ENCODE results near the gene RAB8A. TPM values are rescaled to one million over a fixed set of nuclear protein-coding genes. Genes with fewer than 3 reads are reported as not detected.

RAB8A gene
- polyA plus RNA-seq, 3 donors: 109 to 124 (median 114) TPM

DNA sequence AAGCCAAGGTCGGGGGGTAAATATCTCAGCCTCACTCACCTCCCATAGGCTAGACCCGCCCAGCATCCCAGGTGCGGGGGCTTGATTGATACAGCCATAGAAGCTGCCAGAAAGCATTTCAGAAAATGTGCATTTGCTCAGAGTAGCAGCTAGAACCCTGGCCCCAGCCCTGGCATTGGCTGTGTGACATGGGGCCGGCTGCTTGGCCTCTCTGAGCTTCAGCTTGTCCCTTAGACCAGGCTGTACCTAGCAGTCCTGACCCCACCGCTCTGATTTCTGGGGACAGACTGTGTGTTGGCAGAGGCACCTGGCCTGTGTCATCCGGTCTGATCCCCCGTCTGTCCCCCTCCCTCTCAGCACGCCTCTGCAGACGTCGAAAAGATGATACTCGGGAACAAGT lies 15.4 kb downstream of the RAB8A start:
- no peak overlapping the region for H3K4me3 Mint-ChIP-seq
- H3K9me3 ChIP-seq (replicated peaks in 1 of 2; ENCODE audit: control insufficient read depth in 1 of 2, insufficient read depth in 1 of 2, low read length in 2 of 2): no peaks in the 10 kb centered on the region
- no peak overlapping the region for H3K4me3 ChIP-seq (replicated peaks in 1 of 3; ENCODE audit: low read depth in 2 of 3, low read length in 3 of 3)
- no peaks in the 10 kb centered on the region for H3K4me1 Mint-ChIP-seq
- H3K9ac ChIP-seq (ENCODE audit: insufficient read depth, low read length, poor library complexity, severe bottlenecking): no peak overlapping the region
- H4K20me1 ChIP-seq (ENCODE audit: insufficient read depth, low read length): peaks cover 66% of the 10 kb centered on the region
- TF ChIP-seq, protein P1, sequence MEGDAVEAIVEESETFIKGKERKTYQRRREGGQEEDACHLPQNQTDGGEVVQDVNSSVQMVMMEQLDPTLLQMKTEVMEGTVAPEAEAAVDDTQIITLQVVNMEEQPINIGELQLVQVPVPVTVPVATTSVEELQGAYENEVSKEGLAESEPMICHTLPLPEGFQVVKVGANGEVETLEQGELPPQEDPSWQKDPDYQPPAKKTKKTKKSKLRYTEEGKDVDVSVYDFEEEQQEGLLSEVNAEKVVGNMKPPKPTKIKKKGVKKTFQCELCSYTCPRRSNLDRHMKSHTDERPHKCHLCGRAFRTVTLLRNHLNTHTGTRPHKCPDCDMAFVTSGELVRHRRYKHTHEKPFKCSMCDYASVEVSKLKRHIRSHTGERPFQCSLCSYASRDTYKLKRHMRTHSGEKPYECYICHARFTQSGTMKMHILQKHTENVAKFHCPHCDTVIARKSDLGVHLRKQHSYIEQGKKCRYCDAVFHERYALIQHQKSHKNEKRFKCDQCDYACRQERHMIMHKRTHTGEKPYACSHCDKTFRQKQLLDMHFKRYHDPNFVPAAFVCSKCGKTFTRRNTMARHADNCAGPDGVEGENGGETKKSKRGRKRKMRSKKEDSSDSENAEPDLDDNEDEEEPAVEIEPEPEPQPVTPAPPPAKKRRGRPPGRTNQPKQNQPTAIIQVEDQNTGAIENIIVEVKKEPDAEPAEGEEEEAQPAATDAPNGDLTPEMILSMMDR (IDR thresholded peaks at IDR 0.05): no peak
- 100% methylated on average over 4 of the region's 11 CpGs for WGBS (ENCODE audit: insufficient coverage)
- no peak overlapping the region for H2AFZ ChIP-seq (ENCODE audit: insufficient read depth, low read depth, low read length, poor library complexity, severe bottlenecking)
- peak overlapping the region in 1 of 2 donors; percentile 45 for H3K27ac ChIP-seq (ENCODE audit: low read depth in 1 of 2, low read length in 2 of 2)
- peaks cover 87 to 99% of the 10 kb centered on the region in 2 donors for H3K36me3 Mint-ChIP-seq
- peaks cover 0 to 2% (median 0%) of the 10 kb centered on the region in 3 donors for H3K27me3 Mint-ChIP-seq (ENCODE audit: low read depth in 3 of 3)
- H3K79me2 ChIP-seq (ENCODE audit: insufficient read depth, low read length): peaks cover 98% of the 10 kb centered on the region
- peak overlapping the region in 5 of 7 donors; percentile 21 to 87 (median 50) for H3K27ac Mint-ChIP-seq
- DNase-seq: no peak
- intact Hi-C loops (cut with micrococcal nuclease): loop anchor here in 1 of 2 donors (5.0 kb wide), 1 partner anchor 45 kb away; the partner anchor contains the start of gene CIB3
- H3K9me3 Mint-ChIP-seq: peaks cover 0 to 9% (median 0%) of the 10 kb centered on the region in 7 donors
- H3K4me2 ChIP-seq (replicated peaks; ENCODE audit: extremely low read depth, low read length, poor library complexity, severe bottlenecking): no peak overlapping the region
- H3K27me3 ChIP-seq (ENCODE audit: control insufficient read depth in 2 of 2, insufficient read depth in 2 of 2, low read length in 2 of 2): no peaks in the 10 kb centered on the region
- no peaks in the 10 kb centered on the region for H3K4me1 ChIP-seq (ENCODE audit: control insufficient read depth in 1 of 2, insufficient read depth in 2 of 2, low read length in 2 of 2)
- H3K36me3 ChIP-seq (replicated peaks in 1 of 2; ENCODE audit: control insufficient read depth in 1 of 2, insufficient read depth in 2 of 2, low read length in 2 of 2): peaks cover 96 to 100% of the 10 kb centered on the region in 2 donors

DNA sequence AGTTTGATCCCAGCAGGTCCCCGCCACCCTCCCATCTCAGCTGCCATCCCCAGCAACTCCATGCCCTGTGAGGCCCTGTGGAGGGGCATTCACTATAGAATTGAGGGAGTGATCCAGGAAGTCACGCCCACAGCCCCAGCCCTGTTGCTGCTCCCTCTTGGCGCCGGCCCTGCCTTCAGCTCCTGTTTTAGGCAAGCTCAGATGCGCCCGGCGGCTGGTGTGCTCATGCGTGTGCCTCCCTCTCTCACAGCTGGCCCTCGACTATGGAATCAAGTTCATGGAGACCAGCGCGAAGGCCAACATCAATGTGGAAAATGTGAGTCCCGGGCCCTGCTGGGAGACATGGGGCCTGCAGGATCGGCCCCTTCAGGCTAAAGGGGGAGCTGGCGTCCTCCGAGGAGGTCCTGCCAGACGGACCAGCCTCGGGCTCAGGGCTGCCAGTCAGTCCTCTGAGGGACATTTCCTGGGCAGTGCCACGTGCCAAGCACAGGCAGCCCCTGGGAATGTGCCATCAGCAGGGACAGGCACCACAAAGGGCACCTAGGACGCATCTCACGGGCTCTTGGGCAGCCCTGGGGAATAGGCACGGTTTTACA lies 16.2 kb downstream of the RAB8A start:
- Histone ChIP-seq H3K4me1 (ENCODE audit: control insufficient read depth in 1 of 2, insufficient read depth in 2 of 2, low read length in 2 of 2) (no peaks in the 10 kb centered on the region), H3K9me3 (replicated peaks in 1 of 2; ENCODE audit: control insufficient read depth in 1 of 2, insufficient read depth in 1 of 2, low read length in 2 of 2) (no peaks in the 10 kb centered on the region), H3K27ac (ENCODE audit: low read depth in 1 of 2, low read length in 2 of 2) (peak overlapping the region in 1 of 2 donors; percentile 45), H3K4me2 (replicated peaks; ENCODE audit: extremely low read depth, low read length, poor library complexity, severe bottlenecking) (no peak overlapping the region), H3K79me2 (ENCODE audit: insufficient read depth, low read length) (peaks cover 98% of the 10 kb centered on the region), H3K36me3 (replicated peaks in 1 of 2; ENCODE audit: control insufficient read depth in 1 of 2, insufficient read depth in 2 of 2, low read length in 2 of 2) (peaks cover 96 to 100% of the 10 kb centered on the region in 2 donors), H2AFZ (ENCODE audit: insufficient read depth, low read depth, low read length, poor library complexity, severe bottlenecking) (no peak overlapping the region), H3K27me3 (ENCODE audit: control insufficient read depth in 2 of 2, insufficient read depth in 2 of 2, low read length in 2 of 2) (no peaks in the 10 kb centered on the region), H3K4me3 (replicated peaks in 1 of 3; ENCODE audit: low read depth in 2 of 3, low read length in 3 of 3) (no peak overlapping the region), H3K9ac (ENCODE audit: insufficient read depth, low read length, poor library complexity, severe bottlenecking) (no peak overlapping the region), H4K20me1 (ENCODE audit: insufficient read depth, low read length) (peaks cover 63% of the 10 kb centered on the region)
- 82% methylated on average over 20 of the region's 21 CpGs for WGBS (ENCODE audit: insufficient coverage)
- peaks cover 0 to 2% (median 0%) of the 10 kb centered on the region in 3 donors for H3K27me3 Mint-ChIP-seq (ENCODE audit: low read depth in 3 of 3)
- no peak overlapping the region for H3K4me3 Mint-ChIP-seq
- intact Hi-C loops (cut with micrococcal nuclease): loop anchor here in 1 of 2 donors (5.0 kb wide), 1 partner anchor 44 kb away; the partner anchor contains the start of gene CIB3
- peaks cover 0 to 9% (median 0%) of the 10 kb centered on the region in 7 donors for H3K9me3 Mint-ChIP-seq
- TF ChIP-seq, protein P1 (IDR thresholded peaks at IDR 0.05): no peak
- peaks cover 87 to 99% of the 10 kb centered on the region in 2 donors for H3K36me3 Mint-ChIP-seq
- no peaks in the 10 kb centered on the region for H3K4me1 Mint-ChIP-seq
- DNase-seq: no peak
- H3K27ac Mint-ChIP-seq: peak overlapping the region in 2 of 7 donors; percentile 32 to 76
